ENCODE measurements around the gene CASTOR2.

- TF ChIP-seq ZNF232 (CRISPR knock-in tag; IDR thresholded peaks at IDR 0.05; ENCODE audit: borderline replicate concordance) (no peak), CHD4 (IDR thresholded peaks at IDR 0.05; ENCODE audit: borderline replicate concordance, low read length) (no peak), MAX (IDR thresholded peaks at IDR 0.05) (no peak), CBX2 (IDR thresholded peaks at IDR 0.05; ENCODE audit: low read depth, low read length) (no peak), CBX2 (CRISPR knock-in tag; IDR thresholded peaks at IDR 0.05; ENCODE audit: low read depth) (no peak), AFF4 (CRISPR knock-in tag; IDR thresholded peaks at IDR 0.05) (no peak), ATF2 (CRISPR knock-in tag; IDR thresholded peaks at IDR 0.05) (no peak), E2F2 (CRISPR knock-in tag; IDR thresholded peaks at IDR 0.05; ENCODE audit: borderline replicate concordance) (no peak)
These were observed 54.3 kb downstream of the CASTOR2 start for GRCh38 chr7:75018570-75019364.

All from HepG2 (cell line).